HUES48 (cell line): ENCODE data around the gene RGS14.
A peak's percentile ranks its signal among the peaks of the same experiment; 100 is the strongest.

Source experiments
- H3K27ac ChIP-seq: one replicate; pipeline ENCODE4 v1.7.0; 2013; ENCODE audit warnings: low read depth, low read length, inconsistent platforms
- H3K27me3 ChIP-seq: 2 replicates; pipeline ENCODE4 v1.6.1; 2013; ENCODE audit warnings: mild to moderate bottlenecking, low read length; ENCODE audit not compliant: control insufficient read depth, insufficient read depth
- H3K36me3 ChIP-seq: 2 replicates; pipeline ENCODE4 v1.6.1; 2013; ENCODE audit warnings: low read length; ENCODE audit not compliant: control insufficient read depth, insufficient read depth
- H3K4me1 ChIP-seq: 2 replicates; pipeline ENCODE4 v1.6.1; 2013; ENCODE audit warnings: mild to moderate bottlenecking, low read length; ENCODE audit not compliant: control insufficient read depth, insufficient read depth
- H3K4me3 ChIP-seq: 2 replicates; pipeline ENCODE4 v1.5.1; 2013; ENCODE audit warnings: mild to moderate bottlenecking, low read depth, low read length
- H3K9ac ChIP-seq: 2 replicates; pipeline ENCODE4 v1.6.1; 2013; ENCODE audit warnings: mild to moderate bottlenecking, low read depth, low read length, moderate library complexity
- H3K9me3 ChIP-seq: 2 replicates; pipeline ENCODE4 v1.6.1; 2013; ENCODE audit warnings: low read length; ENCODE audit not compliant: control insufficient read depth, insufficient read depth

The RGS14 gene

DNA sequence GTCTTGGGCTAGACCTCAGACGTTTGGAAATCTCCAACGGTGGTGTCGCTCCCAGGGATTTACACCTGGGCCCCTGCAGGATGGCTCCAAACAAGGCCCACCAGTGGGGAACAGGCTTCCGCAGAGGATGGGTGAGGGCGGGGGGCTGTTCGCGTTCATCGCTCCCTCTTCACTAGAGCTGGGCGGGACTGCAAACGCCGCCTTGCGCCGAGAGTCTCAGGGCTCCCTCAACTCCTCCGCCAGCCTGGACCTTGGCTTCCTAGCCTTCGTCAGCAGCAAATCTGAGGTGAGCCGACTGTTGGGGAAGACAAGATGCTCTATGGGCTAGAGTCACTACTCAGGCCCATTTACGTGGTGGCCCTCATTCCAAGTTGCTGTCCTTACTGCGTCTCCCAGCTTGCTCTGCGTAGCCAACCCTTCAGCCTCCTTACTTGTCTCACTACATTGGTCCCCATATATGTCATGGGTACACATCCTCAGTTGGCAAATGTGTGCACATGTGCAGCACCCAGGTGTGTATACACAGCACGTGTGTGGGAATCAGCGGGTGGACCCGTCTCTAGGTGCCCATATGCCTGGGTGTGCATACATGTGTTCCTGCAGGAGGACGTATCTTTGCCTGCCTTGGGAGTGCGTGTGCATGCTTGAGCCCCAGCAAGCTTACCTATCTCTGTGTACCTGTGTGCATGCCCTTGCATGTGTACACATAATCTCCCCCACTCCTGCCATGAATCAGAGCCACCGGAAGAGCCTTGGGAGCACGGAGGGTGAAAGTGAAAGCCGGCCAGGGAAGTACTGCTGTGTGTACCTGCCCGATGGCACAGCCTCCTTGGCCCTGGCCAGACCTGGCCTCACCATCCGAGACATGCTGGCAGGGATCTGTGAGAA is 10.5 kb downstream of the RGS14 start:
- peaks cover 5% of the 10 kb centered on the region; the same call in 1 of the 2 replicates for H3K36me3 ChIP-seq
- no peaks in the 10 kb centered on the region for H3K9me3 ChIP-seq
- H3K4me3 ChIP-seq: no peak overlapping the region; the same call in 1 of the 2 replicates
- H3K27me3 ChIP-seq: peaks cover 15% of the 10 kb centered on the region
- peaks cover 16% of the 10 kb centered on the region for H3K4me1 ChIP-seq
- H3K27ac ChIP-seq: no peak overlapping the region
- H3K9ac ChIP-seq: no peak overlapping the region

DNA sequence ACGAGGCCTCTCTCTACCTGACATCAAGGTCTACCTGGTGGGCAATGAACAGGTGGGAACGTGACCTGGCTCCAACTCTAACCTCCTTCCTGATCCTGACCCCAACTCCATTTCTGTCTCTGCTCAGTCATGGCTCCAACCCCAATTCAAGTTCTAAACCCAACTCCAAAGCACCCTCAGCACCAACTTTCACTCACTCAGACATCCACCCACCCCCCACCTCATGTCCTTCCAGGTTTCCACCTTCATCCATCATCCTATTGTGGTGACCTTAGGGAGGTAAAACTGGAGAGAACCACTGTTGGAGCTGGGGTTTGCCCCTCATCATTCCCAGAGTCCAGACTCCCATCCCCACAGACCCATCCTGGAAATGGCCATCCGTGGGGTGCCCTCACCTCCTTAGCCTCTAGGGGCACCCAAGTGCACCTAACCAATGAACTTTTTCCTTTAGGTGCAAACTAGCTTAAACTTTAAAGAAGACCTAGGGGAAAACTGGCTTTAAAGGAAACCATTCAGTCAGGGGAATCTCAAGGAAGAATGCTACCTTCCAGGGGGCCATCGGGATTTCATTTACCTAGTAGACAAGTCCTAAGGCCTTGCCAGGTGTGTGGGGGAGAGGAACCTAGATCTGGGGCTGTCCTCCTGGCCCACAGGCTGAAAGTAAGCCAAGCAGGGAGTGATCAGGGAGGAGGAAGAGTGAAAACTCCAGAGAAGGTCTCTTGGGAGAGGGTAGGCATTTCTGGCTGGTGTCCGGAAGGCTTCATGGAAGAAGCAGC is 11.3 kb downstream of the RGS14 start:
- H3K36me3 ChIP-seq: peaks cover 5% of the 10 kb centered on the region; the same call in 1 of the 2 replicates
- no peak overlapping the region for H3K27ac ChIP-seq
- H3K27me3 ChIP-seq: peaks cover 15% of the 10 kb centered on the region
- no peak overlapping the region for H3K9ac ChIP-seq
- no peak overlapping the region for H3K4me3 ChIP-seq
- peaks cover 20% of the 10 kb centered on the region for H3K4me1 ChIP-seq
- no peaks in the 10 kb centered on the region for H3K9me3 ChIP-seq

DNA sequence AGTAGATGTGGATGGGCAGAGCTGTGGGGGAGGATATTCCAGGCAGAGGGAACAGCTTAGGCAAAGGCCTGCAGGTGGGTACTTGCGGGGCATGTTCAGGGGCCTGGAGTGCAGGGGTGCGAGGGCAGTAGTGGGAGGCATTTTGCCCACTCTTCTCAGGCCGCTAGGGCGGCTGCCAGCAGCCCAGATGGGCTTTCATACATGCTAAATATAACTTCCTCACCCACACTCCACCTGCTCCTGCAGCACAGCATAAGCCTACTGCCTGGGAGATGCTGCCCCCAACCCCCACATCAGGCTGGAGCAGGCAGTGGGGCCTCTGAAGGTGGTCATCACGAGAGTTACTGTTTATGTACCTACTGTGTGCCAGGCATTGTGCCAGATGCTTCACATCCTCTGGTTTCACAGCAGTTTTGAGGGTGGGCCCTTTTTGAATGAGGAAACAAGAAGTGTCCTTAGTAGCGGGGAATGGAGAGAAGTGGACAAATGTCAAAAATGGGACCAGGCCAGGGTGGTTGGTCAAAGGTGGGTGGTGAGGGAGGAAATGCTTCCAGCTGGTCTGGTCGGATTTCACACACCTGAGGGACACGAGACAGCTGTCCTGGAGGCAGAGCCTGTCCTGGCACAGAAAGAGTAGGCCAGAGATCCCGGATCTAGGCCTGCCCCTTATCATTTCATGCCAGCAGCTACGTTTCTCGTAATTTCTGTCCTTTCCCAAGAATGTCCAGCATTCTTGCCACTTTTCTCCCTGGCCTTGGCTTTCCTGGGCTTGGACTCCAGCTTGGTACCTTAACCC is 12.1 kb downstream of the RGS14 start:
- Histone ChIP-seq H3K27ac (peak overlapping the region; percentile 50), H3K27me3 (peaks cover 15% of the 10 kb centered on the region), H3K9me3 (no peaks in the 10 kb centered on the region), H3K9ac (no peak overlapping the region), H3K4me3 (no peak overlapping the region), H3K36me3 (peaks cover 5% of the 10 kb centered on the region; the same call in 1 of the 2 replicates), H3K4me1 (peaks cover 24% of the 10 kb centered on the region)

DNA sequence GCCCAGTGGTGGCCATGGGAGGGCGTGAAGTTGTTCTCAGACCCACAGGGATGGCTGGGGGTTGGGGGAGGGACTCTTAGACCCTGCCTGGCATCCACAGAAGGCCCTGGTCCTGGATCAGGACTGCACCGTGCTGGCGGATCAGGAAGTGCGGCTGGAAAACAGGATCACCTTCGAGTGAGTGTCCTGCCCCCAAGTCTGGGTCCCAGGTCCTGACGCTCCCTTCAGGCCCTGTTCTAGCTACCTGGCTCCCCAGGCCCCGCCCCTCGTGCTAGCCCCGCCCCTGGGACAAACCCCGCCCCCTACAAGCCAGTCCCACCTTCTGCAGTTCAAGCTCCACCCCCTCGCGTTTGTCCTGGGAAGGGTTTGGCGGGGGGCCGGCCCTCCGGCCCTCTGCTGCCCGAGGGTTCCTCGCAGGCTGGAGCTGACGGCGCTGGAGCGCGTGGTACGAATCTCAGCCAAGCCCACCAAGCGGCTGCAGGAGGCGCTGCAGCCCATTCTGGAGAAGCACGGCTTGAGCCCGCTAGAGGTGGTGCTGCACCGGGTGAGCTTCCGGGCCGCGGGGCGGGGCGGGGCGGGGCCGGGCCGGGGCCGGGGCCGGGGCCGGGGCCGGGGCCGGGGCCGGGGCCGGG is 12.9 kb downstream of the RGS14 start:
- peak overlapping the region; percentile 68 for H3K27ac ChIP-seq
- peaks cover 5% of the 10 kb centered on the region; the same call in 1 of the 2 replicates for H3K36me3 ChIP-seq
- no peak overlapping the region for H3K9ac ChIP-seq
- H3K4me1 ChIP-seq: peaks cover 24% of the 10 kb centered on the region
- peak overlapping the region; percentile 67; the same call in 1 of the 2 replicates for H3K4me3 ChIP-seq
- no peaks in the 10 kb centered on the region for H3K9me3 ChIP-seq
- peaks cover 15% of the 10 kb centered on the region for H3K27me3 ChIP-seq

DNA sequence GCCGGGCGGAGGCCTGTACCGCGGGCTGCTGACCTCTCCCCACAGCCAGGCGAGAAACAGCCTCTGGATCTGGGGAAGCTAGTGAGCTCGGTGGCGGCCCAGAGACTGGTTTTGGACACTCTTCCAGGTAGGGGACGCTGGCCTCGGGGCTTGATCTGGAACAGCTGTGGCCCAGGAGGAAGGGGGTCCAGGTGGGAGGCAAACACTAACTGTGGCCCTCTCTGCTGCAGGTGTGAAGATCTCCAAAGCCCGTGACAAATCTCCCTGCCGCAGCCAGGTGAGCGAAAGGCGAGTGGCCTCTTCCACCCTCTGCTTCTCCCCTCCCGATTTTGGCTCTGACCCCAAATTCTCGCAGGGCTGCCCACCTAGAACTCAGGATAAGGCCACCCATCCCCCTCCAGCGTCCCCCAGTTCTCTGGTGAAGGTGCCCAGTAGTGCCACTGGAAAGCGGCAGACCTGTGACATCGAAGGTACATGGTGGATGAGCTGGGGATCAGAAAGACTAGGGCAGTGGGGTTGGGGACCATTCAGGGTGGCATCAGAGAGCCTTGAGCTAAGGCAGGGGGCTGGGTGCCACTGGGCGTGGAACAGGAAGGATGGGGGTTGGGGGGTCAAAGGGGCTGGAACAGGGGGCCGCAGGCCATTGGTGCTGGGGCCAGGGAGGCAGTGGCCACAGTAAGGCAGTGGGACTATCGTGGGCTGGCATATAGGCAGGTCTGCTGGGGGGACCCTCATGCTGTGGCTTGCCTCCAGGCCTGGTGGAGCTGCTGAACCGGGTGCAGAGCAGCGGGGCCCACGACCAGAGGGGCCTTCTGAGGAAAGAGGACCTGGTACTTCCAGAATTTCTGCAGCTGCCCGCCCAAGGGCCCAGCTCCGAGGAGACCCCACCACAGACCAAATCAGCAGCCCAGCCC is 13.7 kb downstream of the RGS14 start:
- Histone ChIP-seq H3K9me3 (no peaks in the 10 kb centered on the region), H3K27me3 (peaks cover 15% of the 10 kb centered on the region), H3K36me3 (peaks cover 5% of the 10 kb centered on the region; the same call in 1 of the 2 replicates), H3K27ac (peak overlapping the region; percentile 68), H3K9ac (no peak overlapping the region; the same call in 1 of the 2 replicates), H3K4me3 (peak overlapping the region; percentile 67), H3K4me1 (peaks cover 20% of the 10 kb centered on the region)

DNA sequence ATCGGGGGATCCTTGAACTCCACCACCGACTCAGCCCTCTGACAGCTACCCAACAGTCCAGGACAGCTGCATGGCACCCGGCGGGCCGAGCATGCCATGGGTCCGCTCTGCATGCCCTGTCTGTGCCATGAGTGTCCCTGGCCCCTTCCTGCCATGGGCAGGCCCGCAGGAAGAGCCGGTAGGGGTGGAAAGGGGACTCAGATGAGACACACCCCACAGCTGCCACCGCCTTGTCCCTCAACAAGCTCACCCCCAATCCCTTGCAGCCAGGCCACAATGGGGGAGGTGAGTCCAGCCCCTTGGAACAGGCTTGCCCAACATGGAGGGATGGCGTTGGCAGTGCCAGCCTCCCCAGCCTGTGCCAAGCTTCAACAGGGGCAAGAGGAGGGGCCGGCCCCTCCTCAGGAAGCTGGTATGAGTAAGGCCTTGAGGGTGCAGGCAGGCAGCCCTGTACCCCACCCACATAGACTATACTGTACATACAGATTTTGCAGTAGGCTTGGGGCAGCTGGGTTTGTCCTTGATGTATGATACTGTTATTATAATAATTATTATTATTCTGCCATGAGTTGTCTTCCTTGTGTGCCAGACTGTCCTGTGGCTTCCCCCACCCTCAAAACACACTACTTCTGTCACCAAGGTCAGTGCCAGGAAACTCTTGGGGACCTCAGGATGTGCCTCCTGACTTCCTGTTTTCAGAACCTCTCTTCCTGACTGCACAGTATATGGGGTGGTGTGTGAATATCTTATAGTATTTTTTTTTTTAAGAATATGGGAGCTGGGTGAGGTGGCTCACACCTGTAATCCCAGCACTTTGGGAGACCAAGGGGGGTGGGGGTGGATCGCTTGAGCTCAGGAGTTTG is 14.5 kb downstream of the RGS14 start:
- peaks cover 5% of the 10 kb centered on the region; the same call in 1 of the 2 replicates for H3K36me3 ChIP-seq

DNA sequence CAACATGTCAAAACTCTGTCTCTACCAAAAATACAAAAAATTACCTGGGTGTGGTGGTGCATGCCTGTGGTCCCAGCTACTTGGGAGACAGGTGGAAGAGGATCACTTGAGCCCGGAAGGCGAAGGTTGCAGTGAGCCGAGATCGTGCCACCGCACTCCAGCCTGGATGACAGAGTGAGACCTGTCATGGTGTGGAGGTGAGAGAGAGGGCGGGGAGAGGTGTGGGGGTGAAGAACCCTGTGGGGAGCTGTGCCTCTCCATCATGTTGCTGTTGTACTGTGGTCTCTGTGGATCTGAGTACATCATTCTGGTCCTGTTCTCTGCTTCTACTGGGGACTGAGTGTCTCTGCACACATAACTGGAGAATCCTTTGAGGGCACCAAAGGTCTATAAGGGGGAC is 15.2 kb downstream of the RGS14 start:
- Histone ChIP-seq H3K36me3 (peaks cover 5% of the 10 kb centered on the region; the same call in 1 of the 2 replicates), H3K27ac (no peak overlapping the region), H3K27me3 (peaks cover 8% of the 10 kb centered on the region), H3K4me3 (no peak overlapping the region), H3K9ac (no peak overlapping the region), H3K9me3 (no peaks in the 10 kb centered on the region), H3K4me1 (peaks cover 19% of the 10 kb centered on the region; the same call in 1 of the 2 replicates)

More for the DNA sequence above, 14.5 kb downstream of the RGS14 start:
- Histone ChIP-seq H3K4me1 (peaks cover 19% of the 10 kb centered on the region; the same call in 1 of the 2 replicates), H3K9me3 (no peaks in the 10 kb centered on the region), H3K27ac (no peak overlapping the region), H3K27me3 (peaks cover 15% of the 10 kb centered on the region), H3K4me3 (no peak overlapping the region), H3K9ac (no peak overlapping the region)

DNA sequence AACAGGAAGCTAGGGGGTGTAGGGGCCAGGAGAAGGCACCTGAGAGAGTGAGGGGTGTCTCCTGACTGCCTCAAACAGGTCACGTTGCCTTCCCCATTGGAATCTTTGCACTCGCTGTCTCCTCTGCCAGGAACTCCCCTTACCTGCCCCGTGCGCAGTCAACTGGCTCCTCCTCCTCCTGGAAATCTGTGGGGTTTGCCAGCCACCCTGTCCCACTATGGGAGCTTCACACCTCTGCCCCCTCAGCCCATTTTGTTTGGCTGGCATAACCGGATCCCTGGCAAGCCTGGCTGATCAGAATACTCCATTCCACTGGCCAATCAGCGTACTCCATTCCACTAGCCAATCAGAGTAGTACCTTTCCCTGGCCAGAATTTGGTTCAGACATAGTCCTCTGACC is 16.1 kb downstream of the RGS14 start:
- no peaks in the 10 kb centered on the region for H3K27me3 ChIP-seq
- no peaks in the 10 kb centered on the region for H3K9me3 ChIP-seq
- peaks cover 5% of the 10 kb centered on the region; the same call in 1 of the 2 replicates for H3K36me3 ChIP-seq
- no peak overlapping the region for H3K4me3 ChIP-seq
- no peak overlapping the region for H3K9ac ChIP-seq
- H3K27ac ChIP-seq: no peak overlapping the region
- H3K4me1 ChIP-seq: peaks cover 19% of the 10 kb centered on the region; the same call in 1 of the 2 replicates

DNA sequence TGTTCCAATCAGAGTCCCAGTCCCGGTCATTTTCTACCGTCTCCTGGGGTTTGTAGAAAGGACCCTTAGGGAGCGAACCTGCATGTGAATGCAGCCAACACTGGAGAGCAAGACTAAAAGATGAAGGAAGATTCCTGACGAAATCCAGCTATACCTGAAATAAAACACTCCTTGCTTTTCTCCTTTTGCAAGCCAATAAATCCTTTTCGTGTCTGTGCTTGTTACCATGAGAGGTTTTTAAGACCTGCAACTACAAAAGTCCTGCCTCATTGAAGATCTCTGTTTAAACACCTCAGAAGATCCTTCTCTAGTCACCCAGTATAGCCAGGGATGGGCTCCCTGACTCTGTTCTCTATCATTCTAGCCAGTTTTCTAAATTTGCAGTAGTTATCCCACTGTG is 16.5 kb downstream of the RGS14 start:
- no peak overlapping the region for H3K4me3 ChIP-seq
- no peaks in the 10 kb centered on the region for H3K27me3 ChIP-seq
- no peaks in the 10 kb centered on the region for H3K9me3 ChIP-seq
- H3K36me3 ChIP-seq: peaks cover 5% of the 10 kb centered on the region; the same call in 1 of the 2 replicates
- no peak overlapping the region for H3K27ac ChIP-seq
- H3K4me1 ChIP-seq: peaks cover 19% of the 10 kb centered on the region; the same call in 1 of the 2 replicates
- no peak overlapping the region for H3K9ac ChIP-seq
